ENCODE results near the gene CDX2.

Gene CDX2

DNA sequence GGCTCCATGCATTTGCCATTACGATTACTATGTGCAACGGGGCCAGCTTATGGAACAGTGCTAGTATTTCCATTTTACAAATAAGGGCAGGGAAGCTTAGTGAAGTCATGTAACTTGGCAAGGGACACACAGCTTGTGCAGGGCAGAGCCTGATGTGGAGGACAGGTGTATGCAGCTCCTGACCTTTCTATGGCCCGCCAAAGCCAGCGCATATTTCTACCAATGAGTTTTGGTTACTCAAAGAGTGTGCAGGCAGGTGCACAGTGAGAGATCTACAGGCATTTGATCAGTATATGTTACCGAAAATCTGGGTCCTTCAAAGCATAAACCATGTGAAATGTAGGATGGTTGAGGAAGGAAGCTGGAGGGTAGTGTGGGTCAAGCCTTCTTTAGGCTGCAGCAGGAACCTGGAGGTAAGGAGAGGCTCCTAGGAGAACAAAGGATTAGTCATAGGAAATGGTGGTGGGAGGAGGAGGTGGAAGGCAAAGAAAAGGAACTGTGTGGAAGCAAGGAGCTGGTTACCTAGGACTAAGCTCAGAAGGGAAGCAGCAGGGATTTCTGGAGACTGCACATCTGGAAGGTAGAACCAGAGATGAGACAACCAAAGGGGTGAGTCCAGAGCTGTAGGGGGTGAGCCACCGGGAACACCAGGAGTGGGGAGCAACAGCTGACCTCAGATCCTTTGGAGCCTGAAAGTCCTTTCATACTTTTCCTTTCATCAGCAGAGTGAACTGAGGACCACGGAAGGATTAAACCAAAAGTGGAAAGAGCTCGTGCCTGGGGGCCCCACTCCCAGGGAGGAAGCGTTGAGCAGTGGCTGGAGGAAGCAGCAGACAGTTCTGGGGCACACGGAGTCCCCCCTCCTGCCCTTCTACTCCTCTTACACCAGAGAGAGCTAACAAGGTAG, 53.6 kb downstream of the CDX2 start:
- DNase-seq: no peak

GRCh38 chr13:27913160-27913559, 56.0 kb downstream of the CDX2 start:
- no peak for DNase-seq

- no peak for DNase-seq
Measured at GRCh38 chr13:27911521-27911920, 57.6 kb downstream of the CDX2 start.
